H9 (cell line): ENCODE measurements around the gene ANGPT4. TPM values are rescaled to one million over a fixed set of nuclear protein-coding genes. Genes with fewer than 3 reads are reported as not detected.

Experiments used
- DNase-seq: peaks from one replicate; pipeline ENCODE4 v3.0.0-alpha.2; 2017
- H2AFZ ChIP-seq: one replicate; pipeline ENCODE4 v1.6.1; 2013; ENCODE audit warnings: mild to moderate bottlenecking, low read length, control low read depth, moderate library complexity
- H2AK5ac ChIP-seq: 2 replicates; pipeline ENCODE4 v1.6.1; 2013; ENCODE audit warnings: low read length, control low read depth, mixed read lengths; ENCODE audit not compliant: insufficient read length
- H2BK120ac ChIP-seq: one replicate; pipeline ENCODE4 v1.6.1; 2013; ENCODE audit warnings: low read depth, mild to moderate bottlenecking, low read length, control low read depth, inconsistent platforms; ENCODE audit not compliant: poor library complexity, severe bottlenecking
- H2BK12ac ChIP-seq: 2 replicates; pipeline ENCODE4 v1.6.1; 2013; ENCODE audit warnings: low read length, control low read depth, mixed read lengths, low read depth; ENCODE audit not compliant: insufficient read length
- H2BK15ac ChIP-seq: 2 replicates; pipeline ENCODE4 v1.6.1; 2013; ENCODE audit warnings: low read depth, low read length, control low read depth
- H2BK20ac ChIP-seq: one replicate; pipeline ENCODE4 v1.6.1; 2013; ENCODE audit warnings: low read depth, mild to moderate bottlenecking, low read length, control low read depth, inconsistent platforms; ENCODE audit not compliant: poor library complexity, severe bottlenecking
- H2BK5ac ChIP-seq: 2 replicates; pipeline ENCODE4 v1.6.1; 2013; ENCODE audit warnings: low read length, control low read depth, mixed read lengths; ENCODE audit not compliant: insufficient read length
- H3K14ac ChIP-seq: 2 replicates; pipeline ENCODE4 v1.6.1; 2013; ENCODE audit warnings: low read length, control low read depth; ENCODE audit not compliant: insufficient read depth
- H3K18ac ChIP-seq: 2 replicates; pipeline ENCODE4 v1.6.1; 2013; ENCODE audit warnings: low read depth, mild to moderate bottlenecking, mixed read lengths, low read length, control low read depth; ENCODE audit not compliant: insufficient read length
- H3K23ac ChIP-seq: 2 replicates; pipeline ENCODE4 v1.6.1; 2013; ENCODE audit warnings: low read length, control low read depth, mixed read lengths, low read depth; ENCODE audit not compliant: insufficient read length
- H3K23me2 ChIP-seq: 2 replicates; pipeline ENCODE4 v1.6.1; 2013; ENCODE audit warnings: low read depth, mild to moderate bottlenecking, mixed read lengths, low read length, control low read depth; ENCODE audit not compliant: insufficient read length, poor library complexity, severe bottlenecking
- H3K27ac ChIP-seq: 2 replicates; pipeline ENCODE4 v1.5.1; 2013; ENCODE audit warnings: low read length, control low read depth, mixed read lengths, low read depth; ENCODE audit not compliant: insufficient read length
- H3K27me3 ChIP-seq: 2 replicates; pipeline ENCODE4 v1.6.1; 2013; ENCODE audit warnings: low read length, control low read depth, inconsistent platforms; ENCODE audit not compliant: insufficient read depth
- H3K4ac ChIP-seq: 2 replicates; pipeline ENCODE4 v1.6.1; 2013; ENCODE audit warnings: low read depth, mild to moderate bottlenecking, control low read depth, inconsistent platforms, low read length, moderate library complexity
- H3K4me1 ChIP-seq: 2 replicates; pipeline ENCODE4 v1.6.1; 2013; ENCODE audit warnings: low read length, control low read depth, inconsistent platforms; ENCODE audit not compliant: insufficient read depth
- H3K4me2 ChIP-seq: 2 replicates; pipeline ENCODE4 v1.6.1; 2013; ENCODE audit warnings: low read length, control low read depth, mixed read lengths; ENCODE audit not compliant: insufficient read length, insufficient read depth
- H3K56ac ChIP-seq: 2 replicates; pipeline ENCODE4 v1.6.1; 2013; ENCODE audit warnings: low read depth, mild to moderate bottlenecking, mixed read lengths, low read length, control low read depth; ENCODE audit not compliant: insufficient read length
- H3K79me1 ChIP-seq: 2 replicates; pipeline ENCODE4 v1.6.1; 2013; ENCODE audit warnings: low read depth, mild to moderate bottlenecking, moderate library complexity, low read length, control low read depth, inconsistent platforms; ENCODE audit not compliant: insufficient read depth, poor library complexity, severe bottlenecking
- H3K79me2 ChIP-seq: 2 replicates; pipeline ENCODE4 v1.6.1; 2013; ENCODE audit warnings: low read length, control low read depth, inconsistent platforms; ENCODE audit not compliant: insufficient read depth
- H3K9ac ChIP-seq: 2 replicates; pipeline ENCODE4 v1.6.1; 2013; ENCODE audit warnings: low read length, control low read depth, mixed read lengths; ENCODE audit not compliant: insufficient read length; ENCODE audit errors: extremely low read depth
- H3K9me3 ChIP-seq: one replicate; pipeline ENCODE4 v1.6.1; 2013; ENCODE audit warnings: low read depth, low read length, inconsistent platforms; ENCODE audit not compliant: control insufficient read depth
- H3T11ph ChIP-seq: one replicate; pipeline ENCODE4 v1.6.1; 2013; ENCODE audit warnings: mild to moderate bottlenecking, low read length, control low read depth, inconsistent platforms
- H4K20me1 ChIP-seq: one replicate; pipeline ENCODE4 v1.6.1; 2013; ENCODE audit not compliant: control insufficient read depth, insufficient read length, insufficient read depth
- H4K5ac ChIP-seq: 2 replicates; pipeline ENCODE4 v1.6.1; 2013; ENCODE audit warnings: low read depth, mild to moderate bottlenecking, mixed read lengths, low read length, control low read depth; ENCODE audit not compliant: insufficient read length
- H4K8ac ChIP-seq: replicated peaks from 2 replicates; pipeline ENCODE4 v1.6.1; 2013; ENCODE audit warnings: low read length, control low read depth, mixed read lengths, low read depth; ENCODE audit not compliant: insufficient read length
- H4K91ac ChIP-seq: 2 replicates; pipeline ENCODE4 v1.6.1; 2013; ENCODE audit warnings: low read depth, mild to moderate bottlenecking, moderate library complexity, mixed read lengths, low read length, control low read depth; ENCODE audit not compliant: insufficient read length
- H3K27ac Mint-ChIP-seq, 3 experiments: 2 replicates in 2 of 3; 3 replicates in 1 of 3; pipeline ENCODE4 v1.8.0; 2020 to 2021; ENCODE audit warnings: mixed read lengths in 3 of 3, mild to moderate bottlenecking in 1 of 3, moderate library complexity in 1 of 3
- H3K27me3 Mint-ChIP-seq: 2 replicates; pipeline ENCODE4 v1.8.0; 2021; ENCODE audit warnings: low read depth, mild to moderate bottlenecking, moderate library complexity, mixed read lengths
- H3K36me3 Mint-ChIP-seq, 3 experiments: 2 replicates in 2 of 3; 3 replicates in 1 of 3; pipeline ENCODE4 v1.8.0; 2020 to 2021; ENCODE audit warnings: low read depth in 3 of 3, mixed read lengths in 3 of 3; ENCODE audit not compliant: insufficient read depth in 1 of 3
- H3K4me1 Mint-ChIP-seq, 2 experiments: 2 replicates each; pipeline ENCODE4 v1.8.0; 2020; ENCODE audit warnings: mixed read lengths in 2 of 2
- H3K4me3 Mint-ChIP-seq, 2 experiments: 2 replicates in 1 of 2; 3 replicates in 1 of 2; pipeline ENCODE4 v1.8.0; 2020 to 2021; ENCODE audit warnings: mild to moderate bottlenecking in 2 of 2, mixed read lengths in 2 of 2, moderate library complexity in 1 of 2
- H3K9me3 Mint-ChIP-seq, 2 experiments: 2 replicates in 1 of 2; 3 replicates in 1 of 2; pipeline ENCODE4 v1.8.0; 2020; ENCODE audit warnings: mild to moderate bottlenecking in 2 of 2, mixed read lengths in 2 of 2, moderate library complexity in 1 of 2
- CTCF ChIP-seq: fragments of 200-600 bp; sonication (generic); conservative IDR thresholded peaks from 3 replicates; pipeline ENCODE4 v1.8.0; 2021; ENCODE audit warnings: antibody characterized with exemption, mild to moderate bottlenecking
- WGBS: extraction: QIAGEN DNeasy Blood & Tissue Kit; methylation state at CpG from one replicate; pipeline ENCODE4 v1.1.7; 2013; ENCODE audit warnings: missing lambda C conversion rate, low lambda C conversion rate, mixed read lengths; ENCODE audit not compliant: insufficient read length; ENCODE audit errors: extremely low coverage; 5-methylcytosine and 5-hydroxymethylcytosine counted together
- total RNA-seq: library from RNA; stranded (reverse); gene quantifications from 2 replicates; pipeline ENCODE4 v1.2.1, GENCODE V29; 2021

ANGPT4 gene
- total RNA-seq, 1 experiment from 2014 or later = 0.11 TPM

DNA sequence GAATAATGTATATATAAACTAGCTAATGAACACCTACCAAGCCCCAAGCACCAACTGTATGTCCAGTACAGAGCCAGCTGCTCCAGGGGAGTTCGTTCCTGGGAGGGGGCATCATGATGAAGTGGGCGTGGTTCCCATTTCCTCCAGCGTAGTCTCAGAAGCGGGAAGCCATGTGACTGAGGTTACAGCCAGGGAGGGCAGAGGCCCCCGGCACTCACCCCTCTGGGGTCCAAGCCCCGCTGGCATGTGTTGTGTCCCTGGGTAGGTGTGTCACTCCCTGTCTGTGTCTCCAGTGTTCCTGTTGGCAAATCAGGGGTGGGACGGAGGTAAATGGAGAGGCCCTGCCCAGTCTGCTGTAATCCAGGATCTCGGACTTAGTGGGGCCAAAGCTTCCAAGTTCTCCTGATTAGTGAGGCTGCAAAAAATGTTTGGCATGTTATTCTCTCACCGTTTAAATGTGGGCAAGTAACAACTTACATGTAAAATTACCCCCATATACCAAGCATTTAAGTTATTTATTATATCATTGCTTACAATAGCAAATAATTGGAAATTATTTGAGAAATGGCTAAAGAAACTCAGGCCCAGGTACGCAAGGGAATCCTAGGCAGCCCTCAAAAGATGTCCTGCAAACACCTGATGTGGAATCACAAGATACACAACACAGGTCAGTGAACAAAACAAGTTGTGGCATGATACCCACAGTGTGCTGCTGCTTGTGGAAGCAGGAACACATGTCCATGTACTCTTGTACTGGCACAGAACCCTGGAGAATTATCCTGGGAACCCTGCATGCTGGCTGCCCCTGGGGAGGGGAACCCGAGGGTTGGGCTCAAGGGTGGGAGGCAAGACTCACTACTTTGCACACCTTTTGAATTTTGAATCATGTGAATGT, 60.4 kb downstream of the ANGPT4 start:
- Histone ChIP-seq H3K23me2 (no peaks in the 10 kb centered on the region), H4K91ac (no peak overlapping the region), H2BK15ac (no peak overlapping the region), H3K56ac (no peak overlapping the region), H2BK12ac (no peak overlapping the region), H3K27me3 (no peaks in the 10 kb centered on the region), H2AFZ (no peak overlapping the region), H4K8ac (no peak overlapping the region), H3T11ph (no peak overlapping the region), H3K79me1 (no peaks in the 10 kb centered on the region), H4K20me1 (no peaks in the 10 kb centered on the region), H2BK5ac (no peak overlapping the region), H3K18ac (no peak overlapping the region), H3K4ac (no peak overlapping the region), H3K9me3 (no peaks in the 10 kb centered on the region), H3K4me2 (no peak overlapping the region), H2BK20ac (no peak overlapping the region), H2BK120ac (no peak overlapping the region), H3K27ac (no peak overlapping the region), H3K23ac (no peak overlapping the region), H4K5ac (no peak overlapping the region), H2AK5ac (no peak overlapping the region), H3K14ac (no peak overlapping the region), H3K79me2 (no peaks in the 10 kb centered on the region), H3K9ac (no peak overlapping the region), H3K4me1 (no peaks in the 10 kb centered on the region)
- no peak overlapping the region for H3K4me3 Mint-ChIP-seq
- peaks cover 16% of the 10 kb centered on the region in 2 experiments for H3K4me1 Mint-ChIP-seq
- H3K27me3 Mint-ChIP-seq = peaks cover 5% of the 10 kb centered on the region; the same call in 1 of the 2 replicates
- no CpG with 5 or more reads among the region's 11 CpGs for WGBS
- H3K36me3 Mint-ChIP-seq = no peaks in the 10 kb centered on the region
- no peaks in the 10 kb centered on the region for H3K9me3 Mint-ChIP-seq
- TF ChIP-seq CTCF = no peak
- H3K27ac Mint-ChIP-seq = no peak overlapping the region
- no peak for DNase-seq
